Left lobe of liver (tissue), 2 donors: ENCODE measurements around the gene CEP95. TPM values are rescaled to one million over a fixed set of nuclear protein-coding genes. Genes with fewer than 3 reads are reported as not detected.
"Not testable (repeated sequence)": the region's sequence is repeated elsewhere in the genome, so short reads cannot be mapped to it uniquely, and the experiment has no call there.

Source experiments
- ATAC-seq: fragments of 200-7000 bp; cut with Tn5 transposase; one replicate; pipeline ENCODE4 v1.9.1; 2020; ENCODE audit warnings: mild to moderate bottlenecking, moderate library complexity
- DNase-seq: peaks from one replicate; pipeline ENCODE4 v3.0.0-alpha.2; 2020; ENCODE audit warnings: low spot score
- total RNA-seq: library from RNA; stranded (reverse); gene quantifications from one replicate; pipeline ENCODE4 v1.2.1, GENCODE V29; 2021
- donor health status: DM: no; HTN: no; CAD: no; lungs with moderate emphysema.
- donor health status: DM: no; HTN: yes; CAD: no.

The CEP95 gene, protein sequence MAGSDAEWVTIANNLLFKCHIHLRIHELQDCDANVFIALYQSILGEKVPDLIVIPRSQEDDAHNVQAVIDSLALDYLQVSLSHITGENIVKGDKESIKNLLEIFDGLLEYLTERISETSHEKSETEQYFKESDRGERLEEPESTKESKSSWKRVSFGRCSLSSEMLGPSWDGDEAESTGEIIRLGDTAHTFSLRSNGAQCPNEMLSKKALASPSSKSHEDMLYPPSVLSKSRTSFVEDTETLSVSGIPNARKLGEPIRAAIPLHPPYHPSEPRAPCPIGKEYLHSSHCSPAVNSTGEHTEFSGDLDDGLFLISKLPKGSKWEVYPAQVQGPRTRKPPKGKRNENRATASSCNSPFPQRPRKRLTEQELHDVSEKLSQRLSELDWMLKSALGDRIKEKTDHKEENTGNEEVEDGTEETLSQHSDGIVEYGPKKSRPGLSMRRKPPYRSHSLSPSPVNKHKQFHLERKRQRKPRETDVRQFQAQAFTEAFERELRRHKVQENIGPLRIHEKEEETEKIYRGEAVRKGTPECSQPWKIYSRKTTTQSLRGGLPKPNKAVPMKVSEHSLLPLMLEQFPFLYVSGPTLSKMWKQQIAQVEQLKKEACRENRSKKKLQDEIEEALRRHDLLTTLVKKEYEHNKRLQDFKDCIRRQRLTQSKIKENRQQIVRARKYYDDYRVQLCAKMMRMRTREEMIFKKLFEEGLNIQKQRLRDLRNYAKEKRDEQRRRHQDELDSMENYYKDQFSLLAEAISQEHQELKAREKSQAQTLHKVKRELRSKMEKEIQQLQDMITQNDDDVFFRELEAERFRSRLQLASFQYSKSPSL
- 11.1 TPM for total RNA-seq

DNA sequence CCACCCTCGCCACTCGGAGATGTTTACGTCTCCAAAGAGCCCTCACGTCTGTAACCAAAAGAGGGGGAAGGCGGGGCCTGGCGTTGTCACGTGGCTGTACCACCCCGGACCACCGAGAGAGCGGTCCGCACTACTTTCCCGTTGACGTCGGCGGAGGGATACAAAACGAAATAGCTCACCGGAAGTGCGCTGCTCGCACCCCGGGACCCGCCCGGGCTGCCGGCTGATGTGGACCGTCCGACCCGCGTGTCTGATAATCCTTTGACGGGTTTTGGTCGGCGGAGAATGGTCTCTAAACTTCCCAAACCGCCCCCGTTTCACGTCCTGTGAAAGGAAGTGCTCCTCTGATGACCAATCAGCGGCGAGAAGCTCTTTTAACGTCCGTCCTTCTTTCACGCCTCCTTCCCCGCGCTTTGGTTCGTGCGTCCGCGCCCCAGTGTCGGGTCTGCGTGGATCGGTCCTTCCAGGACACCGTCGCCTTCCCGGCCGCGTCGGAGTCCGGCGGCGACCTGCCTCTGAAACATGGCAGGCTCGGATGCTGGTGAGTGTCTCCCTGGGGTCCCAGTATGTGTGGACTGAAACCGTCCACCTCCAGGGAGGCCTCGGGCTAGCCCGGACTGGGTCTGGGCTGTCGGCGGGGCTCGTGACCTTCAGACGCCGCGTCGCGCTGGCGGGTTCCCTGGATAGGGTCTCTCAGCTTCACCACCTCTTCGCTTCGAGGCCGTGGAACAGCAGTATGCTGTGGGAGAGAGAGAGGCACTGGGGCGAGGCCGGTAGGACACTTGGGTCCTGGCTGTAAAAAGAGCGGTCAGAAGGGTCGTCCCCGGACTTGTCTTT, at the start of gene CEP95:
CEP95 (plus strand) TSS at position 402 of the 837 bp plus-strand sequence; CDS start at position 523, 121 bp downstream.
- DNase-seq (peak; percentile 93), ATAC-seq (peak; percentile 70)

DNA sequence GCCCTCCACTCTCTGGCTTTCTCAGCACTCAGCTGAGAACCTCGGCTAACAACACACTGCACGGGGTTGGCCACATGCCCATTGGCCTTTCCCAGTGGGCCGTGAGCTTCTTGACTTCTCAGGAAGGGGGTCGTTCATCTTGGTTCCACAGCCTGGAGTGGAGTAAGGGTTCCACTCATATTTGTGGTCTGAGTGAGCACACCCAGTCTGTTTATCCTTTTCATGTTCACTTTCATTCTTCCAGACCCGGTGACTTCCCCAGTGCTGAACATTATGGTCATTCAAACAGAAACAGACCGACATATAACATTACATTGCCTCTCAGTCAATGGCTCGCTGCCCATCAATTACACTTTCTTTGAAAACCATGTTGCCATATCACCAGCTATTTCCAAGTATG, 49.6 kb upstream of the CEP95 start:
- no peak for ATAC-seq

DNA sequence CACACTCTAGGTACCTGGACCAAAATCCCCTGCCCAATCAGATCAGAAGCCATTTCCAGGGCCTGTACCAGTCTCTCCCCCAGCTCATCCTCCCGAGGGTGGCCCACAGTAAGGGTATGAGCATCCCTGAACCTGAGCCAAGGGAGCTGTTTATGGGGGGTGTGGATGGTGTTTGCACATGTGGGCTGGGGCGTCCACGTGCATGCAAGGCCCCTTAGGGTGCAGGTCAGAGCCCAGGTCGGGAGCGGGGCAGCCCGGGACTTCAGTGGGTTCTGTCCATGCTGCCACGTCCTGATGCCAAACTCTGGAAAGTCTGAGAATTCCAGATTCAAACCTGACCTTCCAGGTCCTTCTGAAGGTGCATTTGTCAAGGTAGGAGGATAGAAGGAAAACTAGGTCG, 48.0 kb upstream of the CEP95 start:
- ATAC-seq (no peak), DNase-seq (no peak)

More for the DNA sequence above, 49.6 kb upstream of the CEP95 start:
- DNase-seq: no peak

DNA sequence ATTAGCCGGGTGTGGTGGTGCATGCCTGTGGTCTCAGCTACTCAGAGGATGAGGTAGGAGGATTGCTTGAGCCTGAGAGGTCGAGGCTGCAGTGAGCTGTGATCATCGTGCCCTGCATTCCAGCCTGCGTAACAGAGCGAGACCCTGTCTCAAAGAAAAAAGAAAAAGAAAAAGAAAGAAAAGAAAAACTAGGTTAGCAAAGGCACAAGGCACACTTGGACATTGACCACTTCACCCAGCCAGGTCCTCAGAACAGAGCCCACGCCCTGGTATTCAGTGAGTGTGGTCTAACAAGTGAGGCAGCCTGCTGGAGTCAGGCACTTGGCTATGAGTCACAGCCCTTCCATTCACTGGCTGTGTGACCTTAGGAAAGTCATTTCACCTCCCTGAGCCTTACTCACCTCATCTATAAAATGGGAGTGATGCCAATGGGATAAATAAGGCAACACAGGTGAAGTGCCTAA, 47.5 kb upstream of the CEP95 start:
- DNase-seq (no peak), ATAC-seq (no peak)

DNA sequence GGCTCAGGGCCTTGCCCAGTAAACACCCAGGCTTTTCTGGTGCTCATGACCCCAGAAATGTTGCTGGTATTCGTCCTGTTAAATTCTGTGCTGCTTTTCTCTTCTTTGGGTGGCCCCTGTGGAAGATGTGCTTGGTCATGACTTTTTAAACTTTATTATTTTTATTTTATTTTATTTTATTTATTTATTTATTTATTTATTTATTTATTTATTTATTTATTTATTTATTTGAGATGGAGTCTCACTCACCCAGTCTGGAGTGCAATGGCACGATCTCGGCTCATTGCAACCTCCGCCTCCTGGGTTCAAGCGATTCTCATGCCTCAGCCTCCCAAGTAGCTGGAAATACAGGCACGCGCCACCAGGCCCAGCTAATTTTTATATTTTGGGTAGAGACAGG, 47.0 kb upstream of the CEP95 start:
- ATAC-seq, DNase-seq: not testable (repeated sequence)

DNA sequence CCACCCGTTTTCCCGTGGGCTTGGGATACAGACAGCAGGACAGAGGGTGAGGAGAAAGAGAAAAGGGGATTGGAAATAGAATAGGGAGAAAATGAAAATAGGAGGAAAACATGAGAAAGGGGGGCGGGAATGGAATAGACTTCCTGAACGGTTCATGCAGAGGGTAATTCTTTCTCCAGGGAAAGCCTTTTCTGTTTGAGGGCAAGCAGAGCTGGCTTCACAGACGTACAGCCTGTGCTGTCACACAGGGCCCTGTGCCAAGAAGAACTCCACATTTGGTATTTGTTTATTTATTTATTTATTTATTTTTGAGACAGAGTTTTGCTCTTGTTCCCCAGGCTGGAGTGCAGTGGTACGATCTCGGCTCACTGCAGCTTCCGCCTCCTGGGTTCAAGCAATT, 45.8 kb upstream of the CEP95 start:
- DNase-seq (no peak), ATAC-seq (no peak)

DNA sequence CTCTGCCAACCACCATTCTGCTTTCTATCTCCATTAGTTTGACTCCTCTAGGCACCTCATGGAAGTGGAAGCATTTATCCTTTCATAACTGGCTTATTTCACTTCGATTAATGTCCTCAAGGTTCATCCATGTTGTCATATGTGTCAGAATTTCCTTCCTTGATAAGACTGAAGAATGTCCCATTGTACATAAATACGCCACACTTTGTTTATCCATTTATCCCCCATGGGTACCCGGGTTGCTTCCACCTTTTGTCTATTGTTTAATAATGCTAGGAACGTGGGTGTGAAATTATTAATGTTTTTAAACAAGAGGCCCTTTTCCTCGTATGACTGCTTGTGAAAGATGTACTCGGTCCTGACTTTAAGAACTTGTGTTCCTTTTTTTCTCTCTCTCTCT, 45.0 kb upstream of the CEP95 start:
- ATAC-seq (no peak), DNase-seq (no peak)

DNA sequence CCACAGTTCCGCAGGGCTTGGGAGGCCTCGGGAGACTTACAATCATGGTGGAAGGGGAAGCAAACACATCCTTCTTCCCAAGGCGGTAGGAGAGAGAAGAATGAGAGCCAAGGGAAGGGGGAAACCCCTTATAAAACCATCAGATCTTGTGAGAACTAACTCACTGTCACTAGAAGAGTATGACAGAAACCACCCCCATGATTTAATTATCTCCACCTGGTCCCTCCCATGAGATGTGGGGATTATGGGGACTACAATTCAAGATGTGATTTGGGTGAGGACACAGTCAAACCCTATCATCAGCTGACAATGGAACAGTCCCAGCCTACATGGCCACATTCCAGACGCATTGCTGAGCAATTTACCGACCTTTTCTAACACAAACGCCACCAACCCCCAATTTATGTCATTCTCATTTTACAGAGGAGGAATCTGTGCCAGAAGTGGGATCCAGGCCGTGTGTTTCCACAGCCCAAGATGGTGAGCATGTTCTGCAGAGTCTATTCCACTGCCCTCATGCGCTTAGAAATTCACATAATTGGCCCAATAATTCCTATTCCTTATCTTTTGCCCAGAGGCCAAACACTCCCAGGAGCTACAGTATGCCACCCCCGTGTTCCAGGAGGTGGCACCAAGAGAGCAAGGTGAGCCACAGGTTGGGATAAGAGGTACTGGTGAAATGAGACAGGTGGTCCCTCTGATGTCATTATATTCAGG, 40.6 kb upstream of the CEP95 start:
- no peak for DNase-seq
- ATAC-seq: no peak

DNA sequence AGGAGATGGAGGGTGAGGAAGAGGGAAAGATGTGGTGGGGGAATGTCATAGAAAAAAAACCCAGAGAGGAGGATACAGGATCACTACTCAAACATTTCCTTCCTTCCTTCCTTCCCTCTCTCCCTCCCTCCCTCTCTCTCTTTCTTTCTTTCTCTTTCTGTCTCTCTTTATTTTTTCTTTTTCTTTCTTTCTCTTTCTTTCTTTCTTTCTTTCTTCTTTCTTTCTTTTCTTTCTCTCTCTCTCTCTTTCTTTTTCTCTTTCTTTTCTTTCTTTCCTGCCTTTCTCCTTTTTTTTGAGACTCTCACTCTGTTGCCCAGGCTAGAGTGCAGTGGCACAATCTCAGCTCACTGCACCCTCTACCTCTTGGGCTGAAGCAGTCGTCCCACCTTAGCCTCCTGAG, 39.9 kb upstream of the CEP95 start:
- not testable (repeated sequence) for DNase-seq, ATAC-seq

DNA sequence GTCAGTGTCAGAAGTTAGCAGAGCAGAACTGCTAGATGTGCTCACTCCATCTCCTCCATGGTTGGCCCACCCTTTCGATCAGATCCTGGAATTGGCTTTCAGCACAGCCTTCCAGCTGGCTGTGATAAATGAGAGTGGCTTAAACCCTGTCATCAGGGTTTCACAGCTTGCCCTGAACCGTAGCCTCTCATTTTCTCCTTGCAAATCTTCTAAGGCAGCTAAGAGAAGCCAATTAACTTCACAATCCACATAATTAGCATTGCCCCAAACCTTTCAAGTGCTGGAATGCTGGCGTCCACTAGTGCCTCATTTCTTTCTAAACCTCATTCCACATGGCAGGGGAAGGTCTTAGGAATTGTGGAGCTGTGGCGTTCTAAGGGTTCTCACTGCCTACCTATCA, 36.2 kb upstream of the CEP95 start:
- ATAC-seq: no peak
- DNase-seq: no peak

DNA sequence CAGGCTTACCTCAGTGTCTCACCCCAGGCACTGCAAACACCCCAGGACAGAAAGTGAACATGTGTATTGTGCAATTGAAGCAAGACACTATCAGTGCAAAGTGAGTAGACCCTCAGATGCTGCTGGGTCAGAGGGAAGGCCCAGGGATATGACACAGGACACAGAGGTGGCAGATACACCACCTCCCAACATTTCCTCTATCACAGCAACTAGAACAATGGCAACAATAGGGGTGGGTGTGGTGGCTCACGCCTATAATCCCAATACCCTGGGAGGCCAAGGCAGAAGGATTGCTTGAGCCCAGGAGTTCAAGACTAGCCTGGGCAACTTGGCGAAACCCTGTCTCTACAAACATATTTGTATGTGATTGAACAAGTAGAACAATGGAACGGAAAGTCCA, 35.3 kb upstream of the CEP95 start:
- no peak for ATAC-seq
- no peak for DNase-seq

DNA sequence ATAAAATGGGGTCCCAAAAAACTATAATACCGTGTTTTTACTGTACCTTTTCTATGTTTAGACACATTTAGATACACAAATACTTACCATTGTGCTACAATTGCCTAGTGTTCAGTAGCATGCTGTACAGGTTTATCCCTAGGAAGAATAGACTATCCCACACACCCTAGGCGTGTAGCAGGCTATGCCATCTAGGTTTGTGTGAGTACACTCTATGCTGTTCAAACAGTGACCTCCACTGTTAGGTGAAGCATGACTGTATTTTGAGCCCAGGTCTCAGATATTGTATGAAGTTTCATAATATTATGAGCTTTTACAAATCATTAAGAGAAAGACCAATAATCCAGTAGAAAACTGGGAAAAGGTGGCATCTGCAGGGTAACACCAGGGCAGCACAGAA, 34.2 kb upstream of the CEP95 start:
- ATAC-seq (no peak), DNase-seq (no peak)

DNA sequence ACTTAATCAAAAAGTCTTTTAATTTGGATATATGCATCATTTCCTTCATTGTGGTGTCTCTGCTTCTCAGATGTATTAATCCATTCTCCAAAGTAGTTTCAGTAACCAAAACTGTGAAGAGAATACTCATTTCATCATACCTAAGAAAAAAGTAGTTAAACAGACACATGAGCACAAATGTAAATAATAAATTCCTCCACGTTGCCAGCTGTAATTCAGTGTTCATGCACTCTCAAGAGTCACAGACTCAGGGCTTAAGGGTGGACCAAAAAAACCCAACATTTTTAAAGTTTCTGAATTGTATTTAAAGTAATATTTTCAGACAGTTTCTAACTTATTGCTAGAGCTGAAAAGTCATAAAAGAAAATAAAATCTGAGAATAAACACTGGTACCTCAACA, 28.9 kb upstream of the CEP95 start:
- ATAC-seq: no peak

DNA sequence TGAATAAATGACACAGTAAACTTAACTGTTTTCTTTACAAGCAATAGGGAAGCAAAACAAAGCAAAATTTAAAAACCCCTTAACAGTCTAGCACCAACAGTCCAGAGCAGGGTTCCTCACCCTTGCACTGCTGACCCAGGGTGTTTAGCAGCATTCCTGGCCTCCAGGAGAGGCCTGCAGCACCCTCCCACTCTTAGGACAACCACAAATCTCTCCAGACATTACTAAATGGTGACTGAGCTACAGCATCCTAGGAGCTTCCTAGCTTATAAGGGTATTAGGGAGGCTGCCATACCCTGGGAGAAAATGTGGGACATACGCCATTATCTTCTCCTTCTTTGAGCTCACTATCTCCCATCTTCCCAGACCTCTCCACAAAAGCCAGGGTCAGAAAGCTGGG, 25.8 kb upstream of the CEP95 start:
- ATAC-seq: no peak

More for the DNA sequence above, 28.9 kb upstream of the CEP95 start:
- DNase-seq: no peak

DNA sequence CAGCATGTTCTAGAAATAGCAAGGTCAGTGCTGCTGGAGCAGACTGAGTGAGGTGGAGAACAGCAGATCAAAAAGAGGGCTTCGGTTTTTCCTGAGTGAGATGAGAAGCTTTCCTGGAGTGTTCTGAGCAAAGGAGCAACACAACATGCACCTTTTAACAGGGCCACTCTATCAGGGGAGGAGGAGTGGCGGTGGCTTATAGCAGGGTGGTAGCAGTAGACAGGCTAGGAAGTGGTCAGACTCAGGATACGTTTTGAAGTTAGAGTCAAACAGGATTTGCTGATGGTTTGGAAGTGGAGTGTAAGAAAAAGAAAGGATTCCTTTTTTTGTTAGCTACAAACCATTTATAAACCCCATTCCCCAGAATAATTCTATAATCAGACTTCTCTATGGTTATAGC, 22.4 kb upstream of the CEP95 start:
- DNase-seq (no peak), ATAC-seq (no peak)

More for the DNA sequence above, 25.8 kb upstream of the CEP95 start:
- peak; percentile 10 for DNase-seq

DNA sequence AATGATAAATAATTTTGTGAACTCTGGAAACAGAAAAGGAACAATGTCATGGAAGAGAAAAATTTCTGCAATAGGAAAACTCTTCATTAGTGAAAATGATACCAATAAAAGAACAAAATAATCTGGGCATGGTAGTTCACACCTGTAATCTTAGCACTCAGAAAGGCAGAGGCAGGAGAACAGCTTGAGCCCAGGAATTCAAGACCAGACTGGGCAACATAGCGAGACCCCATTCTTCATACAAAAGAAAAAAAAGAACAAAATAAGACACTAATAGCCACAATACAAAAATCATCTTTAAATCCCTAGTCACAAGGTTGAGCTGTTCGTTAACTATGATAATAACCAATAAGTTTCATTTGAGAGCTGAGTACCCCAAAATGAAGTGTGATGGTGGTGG, 18.5 kb upstream of the CEP95 start:
- DNase-seq (no peak), ATAC-seq (no peak)

DNA sequence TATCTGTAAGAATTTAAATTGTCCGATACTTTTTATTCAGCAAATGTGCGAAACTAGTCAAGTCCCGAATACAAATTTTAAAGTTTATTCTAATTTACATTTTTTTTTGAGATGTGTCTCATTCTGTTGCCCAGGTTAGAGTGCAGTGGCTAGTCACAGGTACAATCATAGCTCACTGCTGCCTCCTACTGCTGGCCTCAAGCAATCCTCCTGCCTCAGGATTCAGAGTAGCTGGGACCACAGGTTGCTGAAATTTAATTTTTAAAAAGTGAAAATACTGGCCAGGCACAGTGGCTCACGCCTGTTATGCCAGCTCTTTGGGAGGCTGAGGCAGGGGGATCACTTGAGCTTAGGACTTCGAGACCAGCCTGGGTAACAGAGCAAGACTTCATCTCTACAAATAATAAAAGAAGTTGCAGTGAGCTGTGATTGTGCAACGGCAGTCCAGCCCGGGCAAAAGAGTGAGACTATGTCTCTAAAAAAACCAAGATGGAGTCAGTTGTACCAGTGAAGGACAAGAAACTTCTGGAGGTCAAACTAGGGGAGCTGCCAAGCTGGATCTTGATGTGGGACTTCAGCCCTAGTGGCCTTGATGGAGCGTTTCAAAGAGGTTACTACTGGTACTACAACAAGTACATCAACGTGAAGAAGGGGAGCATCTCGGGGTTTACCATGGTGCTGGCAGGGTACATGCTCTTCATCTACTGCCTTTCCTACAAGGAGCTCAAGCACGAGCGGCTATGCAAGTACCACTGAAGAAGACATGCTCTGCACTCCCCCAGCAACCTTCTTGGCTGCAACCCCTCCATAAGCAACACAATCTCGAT, 15.5 kb upstream of the CEP95 start:
- ATAC-seq: peak; percentile 73

DNA sequence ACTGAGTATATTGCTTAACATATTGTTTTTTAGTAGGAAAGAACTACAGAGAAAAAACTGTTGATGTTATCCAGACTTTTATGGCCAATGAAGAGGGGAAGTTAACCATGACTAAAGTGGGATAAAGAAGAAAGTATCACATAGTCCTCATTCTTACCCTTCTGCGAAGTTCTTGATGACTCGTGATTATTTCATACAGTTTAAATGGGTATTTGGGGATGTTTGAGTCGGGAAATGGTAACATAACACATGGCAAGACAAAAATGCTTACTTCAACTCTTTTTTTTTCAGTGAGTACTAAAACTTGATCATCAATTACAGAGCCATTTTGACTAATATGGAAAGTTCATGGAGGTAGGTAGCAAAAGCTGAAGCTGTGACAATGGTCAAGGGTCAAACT, 14.8 kb upstream of the CEP95 start:
- ATAC-seq (no peak), DNase-seq (no peak)

More for the DNA sequence above, 15.5 kb upstream of the CEP95 start:
- no peak for DNase-seq

DNA sequence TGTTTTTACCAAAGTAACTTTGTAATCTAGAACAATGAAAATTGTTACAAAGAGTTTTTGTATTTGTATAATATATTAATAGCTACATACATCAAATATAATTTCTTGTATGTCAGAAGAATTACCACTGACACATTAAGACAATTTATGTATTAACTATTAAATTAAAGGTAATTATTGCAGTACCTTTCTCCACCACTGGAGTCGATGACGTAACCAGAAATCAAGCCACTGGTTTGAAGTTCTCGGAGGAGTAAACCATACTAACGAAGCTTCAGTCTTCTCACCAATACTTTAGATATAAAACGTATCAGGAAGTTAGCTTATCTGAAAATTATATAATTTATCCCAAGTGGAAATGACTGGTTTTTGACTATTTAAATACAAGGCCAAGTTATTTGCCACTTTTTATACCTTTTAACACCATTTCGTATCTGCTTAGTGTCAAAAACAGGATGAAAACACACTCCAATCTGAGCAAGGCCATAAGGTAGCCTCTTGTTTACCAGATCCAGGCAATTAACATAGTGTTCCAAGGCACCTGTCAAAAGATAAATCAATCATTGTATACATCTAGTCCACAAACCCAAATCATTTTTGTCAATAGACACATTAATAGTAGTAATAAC, 14.2 kb upstream of the CEP95 start:
- DNase-seq (no peak), ATAC-seq (no peak)
